Activated B cell treated with CpG ODN at 0.5 μM for 24 hours (primary cell): ENCODE results near the gene KIF1C. TPM values are rescaled to one million over a fixed set of nuclear protein-coding genes. Genes with fewer than 3 reads are reported as not detected.

Experiments
- ATAC-seq: fragments of 200-7000 bp; cut with Tn5 transposase; one replicate; pipeline ENCODE4 v1.10.0; 2021; ENCODE audit warnings: low read depth, mild to moderate bottlenecking, moderate library complexity
- CTCF ChIA-PET: fragments of 350-600 bp; sonication (Branson Sonifier 250); formaldehyde crosslinking; loops from one replicate; lab custom pipeline; 2021; ENCODE audit warnings: antibody characterized with exemption; lab: Charles Lee
- POLR2A ChIA-PET: fragments of 350-600 bp; sonication (Branson Sonifier 250); formaldehyde crosslinking; loops from one replicate; lab custom pipeline; 2021; ENCODE audit warnings: antibody characterized with exemption; lab: Charles Lee
- DNase-seq: peaks from one replicate; pipeline ENCODE4 v3.0.0; 2022
- H3K27ac Mint-ChIP-seq: one replicate; pipeline ENCODE4 v1.8.0; 2020; ENCODE audit warnings: mixed read lengths
- H3K27me3 Mint-ChIP-seq: one replicate; pipeline ENCODE4 v1.8.0; 2021; ENCODE audit warnings: mixed read lengths
- H3K36me3 Mint-ChIP-seq: one replicate; pipeline ENCODE4 v1.8.0; 2021; ENCODE audit warnings: low read depth, mixed read lengths
- H3K4me1 Mint-ChIP-seq: one replicate; pipeline ENCODE4 v1.8.0; 2021; ENCODE audit warnings: mixed read lengths
- H3K4me3 Mint-ChIP-seq: one replicate; pipeline ENCODE4 v1.8.0; 2020; ENCODE audit warnings: mild to moderate bottlenecking, mixed read lengths
- H3K9me3 Mint-ChIP-seq: one replicate; pipeline ENCODE4 v1.8.0; 2020; ENCODE audit warnings: mixed read lengths
- CTCF ChIP-seq: fragments of 200-600 bp; IDR thresholded peaks from one replicate; pipeline ENCODE4 v1.8.0; 2022; ENCODE audit warnings: antibody characterized with exemption, mild to moderate bottlenecking
- intact Hi-C: fragments of 100-400 bp; cut with micrococcal nuclease; formaldehyde crosslinking; loops from one replicate; pipeline ENCODE4 v1.15.1; 2024
- total RNA-seq: library from RNA; stranded (reverse); gene quantifications from 2 replicates; pipeline ENCODE4 v1.2.3, GENCODE V29; 2022

Gene KIF1C
- total RNA-seq, 1 donor from 2014 or later, result 62.6 TPM

- Mint-ChIP-seq H3K4me1 (peaks cover 18% of the 10 kb centered on the region), H3K4me3 (no peak overlapping the region), H3K36me3 (peaks cover 46% of the 10 kb centered on the region), H3K27ac (no peak overlapping the region), H3K27me3 (no peaks in the 10 kb centered on the region), H3K9me3 (no peaks in the 10 kb centered on the region)
- DNase-seq (no peak), ATAC-seq (no peak)
- CTCF ChIA-PET, result interaction anchor here (1.3 to 3.4 kb wide), 2 partner anchors 19 to 29 kb away, joined by 4 to 17 read pairs; partner anchors contain the start of genes CAMTA2 and KIF1C
- POLR2A ChIA-PET, result interaction anchor here (0.6 to 11.6 kb wide), 11 partner anchors 10 to 259 kb away, joined by 3 to 391 read pairs (median 12); partner anchors contain the start of genes CAMTA2, ENO3, INCA1 and KIF1C
- TF ChIP-seq CTCF, result no peak
- intact Hi-C loops, result loop anchor here (5.0 kb wide), 3 partner anchors 36 to 256 kb away; partner anchors contain the start of genes ARRB2, GP1BA and ZFP3
Observed at GRCh38 chr17:4968486-4969046, 29.2 kb upstream of the KIF1C start.

- Mint-ChIP-seq H3K27ac (no peak overlapping the region), H3K9me3 (no peaks in the 10 kb centered on the region), H3K4me1 (peaks cover 18% of the 10 kb centered on the region), H3K4me3 (no peak overlapping the region), H3K36me3 (peaks cover 51% of the 10 kb centered on the region), H3K27me3 (no peaks in the 10 kb centered on the region)
- ChIA-PET CTCF (interaction anchor here (1.3 kb wide), 1 partner anchor 29 kb away, joined by 4 read pairs; the partner anchor contains the start of gene KIF1C), POLR2A (interaction anchor here (0.6 to 11.6 kb wide), 8 partner anchors 10 to 259 kb away, joined by 3 to 391 read pairs (median 8); partner anchors contain the start of genes CAMTA2, ENO3, PFN1 and RNF167)
- intact Hi-C loops, result loop anchor here (5.0 kb wide), 3 partner anchors 37 to 257 kb away; partner anchors contain the start of genes ARRB2, GP1BA and ZFP3
- ATAC-seq (no peak), DNase-seq (no peak)
- TF ChIP-seq CTCF, result no peak
Observed at GRCh38 chr17:4969047-4969550, 28.7 kb upstream of the KIF1C start.

GRCh38 chr17:4969551-4970173 is 28.1 kb upstream of the KIF1C start:
- Mint-ChIP-seq H3K4me3 (no peak overlapping the region), H3K36me3 (peaks cover 55% of the 10 kb centered on the region), H3K27ac (no peak overlapping the region), H3K9me3 (no peaks in the 10 kb centered on the region), H3K27me3 (no peaks in the 10 kb centered on the region), H3K4me1 (peaks cover 18% of the 10 kb centered on the region)
- ChIA-PET CTCF (interaction anchor here (1.3 to 1.5 kb wide), 2 partner anchors 28 to 61 kb away, joined by 4 read pairs; partner anchors contain the start of gene KIF1C), POLR2A (interaction anchor here (0.6 to 11.6 kb wide), 7 partner anchors 9 to 260 kb away, joined by 3 to 391 read pairs (median 3); partner anchors contain the start of genes CAMTA2, ENO3, PFN1 and RNF167)
- intact Hi-C loops, result loop anchor here (5.0 kb wide), 3 partner anchors 37 to 257 kb away; partner anchors contain the start of genes ARRB2, GP1BA and ZFP3
- ATAC-seq (no peak), DNase-seq (no peak)
- no peak for TF ChIP-seq CTCF

GRCh38 chr17:4970273-4970672 is 27.5 kb upstream of the KIF1C start:
- intact Hi-C loops, result no loop called here
- Mint-ChIP-seq H3K9me3 (no peaks in the 10 kb centered on the region), H3K4me3 (no peak overlapping the region), H3K36me3 (peaks cover 60% of the 10 kb centered on the region), H3K27ac (no peak overlapping the region), H3K27me3 (no peaks in the 10 kb centered on the region), H3K4me1 (peaks cover 14% of the 10 kb centered on the region)
- POLR2A ChIA-PET, result interaction anchor here (1.4 to 11.6 kb wide), 3 partner anchors 9 to 30 kb away, joined by 3 to 391 read pairs (median 83); partner anchors contain the start of genes ENO3, PFN1, RNF167 and SLC25A11
- DNase-seq, result no peak
- CTCF ChIA-PET, result interaction anchor here (0.7 to 1.6 kb wide), 3 partner anchors 11 to 92 kb away, joined by 3 to 6 read pairs (median 4); no protein-coding TSS in a partner anchor
- no peak for ATAC-seq
- TF ChIP-seq CTCF, result no peak
